GM19328 (cell line): ENCODE measurements around the gene SPRR2D.
"Not testable (repeated sequence)": the region's sequence is repeated elsewhere in the genome, so short reads cannot be mapped to it uniquely, and the experiment has no call there.

Source experiments
- ATAC-seq: cut with Tn5 transposase; IDR thresholded peaks from one replicate; pipeline ENCODE4 v1.9.1; 2021; ENCODE audit warnings: mild to moderate bottlenecking, moderate library complexity; ENCODE audit not compliant: unreplicated experiment

Gene SPRR2D

GRCh38 chr1:153040950-153041631, at the start of gene SPRR2D:
Gene SPRR2D, minus strand, starts transcription at chr1:153041120. Its CDS starts 774 bp downstream, at chr1:153040346.
- no peak for ATAC-seq

- ATAC-seq = no peak
Measured at GRCh38 chr1:153087652-153088051, 46.7 kb upstream of the SPRR2D start.

- ATAC-seq = no peak
Measured at GRCh38 chr1:153081736-153082135, 40.8 kb upstream of the SPRR2D start.

- ATAC-seq = no peak
Measured at GRCh38 chr1:153072806-153073726, 32.1 kb upstream of the SPRR2D start.

GRCh38 chr1:153071511-153071910, 30.6 kb upstream of the SPRR2D start, which contains the start of gene SPRR2B:
Gene SPRR2B, minus strand, starts transcription at chr1:153071611. Its CDS starts 772 bp downstream, at chr1:153070839.
- ATAC-seq = no peak

GRCh38 chr1:153070243-153070642, 29.3 kb upstream of the SPRR2D start:
- no peak for ATAC-seq

- ATAC-seq = no peak
Measured at GRCh38 chr1:153058826-153059784, 18.2 kb upstream of the SPRR2D start.

- ATAC-seq = no peak
Measured at GRCh38 chr1:153058154-153058553, 17.2 kb upstream of the SPRR2D start.

GRCh38 chr1:153057375-153057774, 16.5 kb upstream of the SPRR2D start, which contains the start of gene SPRR2A:
Gene SPRR2A, minus strand, starts transcription at chr1:153057512. Its CDS starts 777 bp downstream, at chr1:153056735.
- no peak for ATAC-seq

GRCh38 chr1:153056111-153056510, 15.2 kb upstream of the SPRR2D start:
- not testable (repeated sequence) for ATAC-seq

- no peak for ATAC-seq
Measured at GRCh38 chr1:153049211-153049610, 8.3 kb upstream of the SPRR2D start.

GRCh38 chr1:153035211-153035610, 5.7 kb downstream of the SPRR2D start:
- no peak for ATAC-seq

GRCh38 chr1:153032677-153033308, 8.1 kb downstream of the SPRR2D start:
- no peak for ATAC-seq

- no peak for ATAC-seq
Measured at GRCh38 chr1:153032073-153032472, 8.8 kb downstream of the SPRR2D start.

- ATAC-seq = no peak
Measured at GRCh38 chr1:153030895-153031294, 10.0 kb downstream of the SPRR2D start, which contains the start of gene SPRR1B. Gene SPRR1B, plus strand, starts transcription at chr1:153031203. Its CDS starts 1,143 bp downstream, at chr1:153032346.

GRCh38 chr1:153028766-153029165, 12.2 kb downstream of the SPRR2D start:
- ATAC-seq = no peak

GRCh38 chr1:153025797-153026196, 15.1 kb downstream of the SPRR2D start:
- ATAC-seq = no peak

GRCh38 chr1:153024413-153024812, 16.5 kb downstream of the SPRR2D start:
- no peak for ATAC-seq

GRCh38 chr1:153023109-153023508, 17.8 kb downstream of the SPRR2D start:
- ATAC-seq = no peak

GRCh38 chr1:153022340-153022739, 18.6 kb downstream of the SPRR2D start:
- ATAC-seq = not testable (repeated sequence)
